ENCODE measurements around the gene BBS1.

GRCh38 chr11:66510990-66511339 lies 530 bp downstream of the BBS1 start:
- TF ChIP-seq CTCF (conservative IDR thresholded peaks at IDR 0.05; ENCODE audit: low read length) (no peak), EZH2phosphoT487 (IDR thresholded peaks at IDR 0.05; ENCODE audit: borderline replicate concordance) (no peak)
